Stimulated activated CD4-positive, alpha-beta T cell treated with anti-CD3 and anti-CD28 coated beads, Interleukin-12 subunit alpha, Interleukin-12 subunit beta, amount 100 ng/mL, for 24 hours (primary cell): ENCODE data around the gene AACS.
"Not testable (repeated sequence)": the region's sequence is repeated elsewhere in the genome, so short reads cannot be mapped to it uniquely, and the experiment has no call there.

Experiments
- DNase-seq, 2 experiments: peaks; one replicate each; pipeline ENCODE4 v3.0.0-alpha.2; 2020; ENCODE audit warnings: low read depth in 2 of 2

The AACS gene

GRCh38 chr12:125057708-125058107 is 7.5 kb upstream of the AACS start:
- no peak for DNase-seq

DNA sequence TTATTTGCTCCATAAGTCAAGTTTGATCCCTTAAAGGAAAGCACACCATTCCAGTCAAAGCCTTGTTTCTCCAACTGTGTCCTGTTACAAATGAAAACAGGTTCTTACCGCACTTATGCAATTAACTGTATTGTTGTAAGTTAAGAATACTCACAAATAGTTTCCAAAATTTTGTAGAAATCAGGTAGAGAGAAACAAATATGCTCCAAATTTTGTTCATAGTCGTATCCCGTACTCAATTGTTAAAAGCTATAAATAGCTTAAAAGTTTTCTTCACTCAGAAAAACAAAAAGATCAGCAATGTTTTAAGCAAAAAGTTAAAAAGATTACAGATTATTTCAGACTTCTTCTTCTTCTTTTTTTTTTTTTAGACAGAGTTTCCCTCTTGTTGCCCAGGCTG is 4.0 kb upstream of the AACS start:
- no peak for DNase-seq

GRCh38 chr12:125063522-125063921 is 1.7 kb upstream of the AACS start:
- DNase-seq: not testable (repeated sequence)

GRCh38 chr12:125064492-125064891 is 743 bp upstream of the AACS start:
- no peak for DNase-seq

DNA sequence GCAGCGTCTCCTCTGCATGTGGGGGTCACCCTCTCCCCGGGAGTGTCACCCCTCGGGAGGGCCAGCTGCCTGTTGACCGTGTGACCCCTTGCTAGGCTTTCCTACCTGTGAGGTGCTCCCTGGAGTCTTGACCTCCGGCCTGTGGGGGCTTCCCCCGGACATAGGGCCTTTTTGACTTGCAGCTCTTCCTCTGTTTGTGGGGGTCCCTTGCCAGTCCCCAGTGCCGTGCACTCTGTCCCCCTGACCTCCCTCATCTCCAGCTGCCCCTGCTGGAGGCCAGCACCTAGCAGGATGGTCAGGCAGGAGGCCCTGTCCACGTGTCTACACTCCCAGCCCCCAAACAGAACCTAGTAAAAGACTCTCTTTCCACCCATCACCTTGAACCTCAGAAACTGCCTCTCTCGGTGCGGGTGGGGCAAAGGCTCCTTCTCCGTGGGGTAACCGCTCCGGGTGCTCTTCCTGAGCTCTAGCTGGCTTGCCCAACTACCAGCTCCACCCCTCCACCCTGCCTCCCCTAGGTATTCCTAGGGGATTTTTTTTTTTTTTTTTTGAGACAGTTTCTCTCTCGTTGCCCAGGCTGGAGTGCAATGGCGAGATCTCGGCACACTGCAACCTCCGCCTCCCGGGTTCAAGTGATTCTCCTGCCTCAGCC is 810 bp downstream of the AACS start:
- no peak for DNase-seq

GRCh38 chr12:125068391-125068790 is 3.2 kb downstream of the AACS start:
- no peak for DNase-seq

- no peak for DNase-seq
Measured at GRCh38 chr12:125069616-125070015, 4.4 kb downstream of the AACS start.

DNA sequence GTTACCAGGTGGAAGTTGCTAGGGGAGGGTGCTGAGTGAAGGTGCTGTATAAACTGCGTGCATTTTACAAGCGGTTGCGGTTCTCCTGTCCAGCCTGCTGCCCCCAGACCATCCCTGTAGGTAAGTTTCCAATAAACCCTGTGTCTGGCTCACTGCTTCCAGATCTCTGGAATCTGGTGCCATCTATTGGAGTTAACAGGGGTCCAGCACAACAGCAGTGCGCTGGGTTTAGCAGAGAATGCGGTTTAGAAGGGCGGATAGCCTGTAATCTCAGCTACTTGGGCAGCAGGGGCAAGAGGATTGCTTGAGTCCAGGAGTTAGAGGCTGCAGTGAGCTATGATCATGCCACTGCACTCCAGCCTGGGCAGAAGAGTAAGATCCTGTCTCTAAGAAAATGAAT is 4.9 kb downstream of the AACS start:
- DNase-seq: no peak

DNA sequence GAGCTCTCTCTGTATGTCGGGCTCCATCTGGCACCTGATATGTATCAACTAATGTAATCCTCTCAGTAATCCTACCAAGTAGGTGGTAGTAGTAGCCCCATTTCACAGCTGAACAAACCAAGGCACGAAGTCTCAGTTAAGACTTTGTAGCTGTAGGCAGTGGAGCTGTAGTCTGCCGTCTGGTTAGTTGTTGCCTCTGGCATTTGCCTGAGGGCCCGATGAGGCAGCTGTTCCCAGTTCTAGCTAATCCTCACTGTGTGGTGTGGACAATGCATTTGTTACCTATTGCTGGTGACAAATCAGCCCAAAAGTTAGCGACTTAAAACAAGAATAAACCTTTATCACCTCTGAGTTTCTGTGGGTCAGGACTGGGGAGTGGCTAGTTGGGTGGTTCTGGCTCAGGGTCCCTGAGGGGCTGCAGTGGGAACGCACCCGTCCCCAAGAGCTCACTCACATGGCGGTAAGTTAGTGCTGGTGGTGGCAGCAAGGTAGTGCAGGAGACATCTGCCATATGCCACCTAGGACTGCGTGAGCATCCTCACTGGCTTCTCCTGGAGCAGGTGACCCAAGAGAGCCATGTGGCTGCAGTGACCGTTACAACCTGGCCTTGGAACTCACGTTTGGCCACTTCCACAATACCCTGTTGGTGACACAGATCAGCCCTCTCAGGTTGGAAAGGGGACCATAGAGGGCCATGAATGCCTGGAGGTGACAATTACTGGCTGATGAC is 5.6 kb downstream of the AACS start:
- no peak for DNase-seq

DNA sequence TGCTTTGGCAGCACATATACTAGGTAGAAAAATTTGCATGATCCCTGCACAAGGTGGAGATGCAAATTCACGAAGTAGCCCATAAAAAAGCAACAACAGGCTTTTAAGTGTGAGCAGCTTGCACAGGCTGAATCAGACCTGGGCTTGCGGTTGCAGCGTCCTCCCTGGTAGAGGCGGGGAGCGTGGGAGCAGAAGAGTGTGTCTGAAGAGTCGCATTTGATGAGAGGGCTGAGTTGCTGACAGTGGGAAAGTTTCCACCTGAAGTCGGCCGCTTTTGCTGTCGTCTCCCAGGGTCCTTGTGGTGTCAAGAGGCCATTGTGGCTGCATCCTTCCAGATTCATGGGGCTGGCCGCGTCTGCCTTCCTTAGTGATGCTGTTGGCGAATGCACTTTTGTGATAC is 6.2 kb downstream of the AACS start:
- no peak for DNase-seq

GRCh38 chr12:125072496-125072895 is 7.3 kb downstream of the AACS start:
- no peak for DNase-seq

DNA sequence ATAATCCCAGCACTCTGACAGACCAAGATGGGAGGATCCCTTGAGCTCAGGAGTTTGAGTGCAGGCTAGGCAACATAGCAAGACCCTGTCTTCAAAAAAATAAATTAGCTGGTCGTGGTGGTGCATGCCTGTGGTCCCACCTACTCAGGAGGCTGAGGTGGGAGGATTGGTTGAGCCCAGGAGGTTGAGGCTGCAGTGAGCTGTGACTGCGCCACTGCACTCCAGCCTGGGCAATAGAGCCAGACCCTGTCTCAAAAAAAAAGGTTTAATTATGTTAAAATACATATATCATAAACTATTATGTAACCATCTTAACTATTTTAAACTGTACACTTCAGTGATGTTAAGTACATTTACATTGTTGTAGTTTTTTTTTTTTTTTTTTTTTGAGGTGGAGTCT is 9.1 kb downstream of the AACS start:
- DNase-seq: not testable (repeated sequence)

- DNase-seq: no peak
Measured at GRCh38 chr12:125076103-125076502, 10.9 kb downstream of the AACS start.

GRCh38 chr12:125079084-125079483 is 13.8 kb downstream of the AACS start:
- DNase-seq: no peak

- no peak for DNase-seq
Measured at GRCh38 chr12:125079648-125080645, 14.7 kb downstream of the AACS start.

DNA sequence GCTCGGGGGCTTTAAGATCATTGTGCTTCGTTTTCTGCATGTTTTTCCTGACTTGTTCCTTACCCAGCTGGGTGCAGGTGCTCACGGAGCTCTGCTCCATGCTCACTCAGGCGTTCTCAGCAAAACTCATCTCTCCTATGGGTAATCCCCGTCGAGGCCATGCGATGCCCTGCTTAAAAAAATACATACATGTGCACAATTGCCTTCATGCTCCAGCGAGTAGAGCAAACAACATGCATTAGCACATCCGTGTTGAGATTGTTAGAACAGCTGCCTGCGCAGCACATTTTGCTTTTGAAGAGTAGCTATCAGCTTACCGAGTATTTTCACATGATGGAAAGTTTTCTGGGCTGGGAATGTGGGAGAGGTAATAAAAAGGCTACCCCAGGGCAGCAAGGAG is 16.2 kb downstream of the AACS start:
- DNase-seq: no peak

GRCh38 chr12:125083072-125083471 is 17.8 kb downstream of the AACS start:
- DNase-seq: no peak

GRCh38 chr12:125088199-125088598 is 23.0 kb downstream of the AACS start:
- DNase-seq: not testable (repeated sequence)

- no peak for DNase-seq
Measured at GRCh38 chr12:125089083-125089482, 23.8 kb downstream of the AACS start.

GRCh38 chr12:125089626-125090025 is 24.4 kb downstream of the AACS start:
- no peak for DNase-seq

DNA sequence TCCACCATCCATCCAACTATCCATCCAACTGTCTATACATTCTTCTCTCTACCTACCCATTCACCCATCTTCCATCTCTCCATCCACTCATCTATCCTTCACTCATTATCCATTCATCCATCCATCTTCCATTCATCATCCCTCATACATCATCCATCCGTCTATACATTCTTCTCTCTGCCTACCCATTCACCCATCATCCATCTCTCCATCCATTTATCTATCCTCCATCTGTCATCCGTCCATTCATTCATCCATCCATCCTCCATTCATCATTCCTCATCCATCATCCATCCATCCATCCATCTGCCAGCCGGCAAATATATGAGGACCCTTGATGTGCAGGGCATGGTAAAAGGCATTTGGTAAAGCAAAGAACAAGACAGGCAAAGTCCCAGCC is 25.2 kb downstream of the AACS start:
- DNase-seq: no peak

GRCh38 chr12:125091401-125091800 is 26.2 kb downstream of the AACS start:
- no peak for DNase-seq
